GM12878 (cell line): ENCODE measurements around the gene JDP2. TPM values are rescaled to one million over a fixed set of nuclear protein-coding genes. Genes with fewer than 3 reads are reported as not detected.
A peak's percentile ranks its signal among the peaks of the same experiment; 100 is the strongest.

ENCODE experiments used
- ATAC-seq: fragments of 200-7000 bp; cut with Tn5 transposase; 3 replicates; pipeline ENCODE4 v1.9.1; 2020; ENCODE audit warnings: mild to moderate bottlenecking, moderate library complexity
- BruUV-seq: library from RNA; stranded (reverse); fragments of 400-500 nt; replicated peaks from 2 replicates; lab custom pipeline; 2021; lab: Mats Ljungman, UMichigan
- CTCF ChIA-PET: fragments of 300-600 bp; sonication (Branson Sonifier 250); formaldehyde crosslinking; extraction: SDS; loops from one replicate; lab custom pipeline; 2021; ENCODE audit warnings: inconsistent platforms; lab: Yijun Ruan, JAX
- POLR2A ChIA-PET: fragments of 350-600 bp; formaldehyde crosslinking; extraction: SDS; loops from one replicate; lab custom pipeline; 2021; ENCODE audit warnings: inconsistent platforms; lab: Charles Lee
- RAD21 ChIA-PET: fragments of 300-600 bp; sonication (Branson Sonifier 250); formaldehyde crosslinking; loops from one replicate; lab custom pipeline; 2023; ENCODE audit warnings: antibody characterized with exemption; ENCODE audit not compliant: unreplicated experiment; lab: Charles Lee
- SMC1A ChIA-PET: fragments of 300-600 bp; sonication (Branson Sonifier 250); formaldehyde crosslinking; loops from one replicate; lab custom pipeline; 2023; ENCODE audit not compliant: unreplicated experiment, uncharacterized antibody; lab: Charles Lee
- DNase-seq: peaks from one replicate; pipeline ENCODE4 v3.0.0-alpha.2; 2011; ENCODE audit warnings: low read depth, low spot score
- FAIRE-seq: peaks from 3 replicates; lab custom pipeline; 2011; peaks lifted over from hg19 to GRCh38; lab: Jason Lieb, UNC
- H2AFZ ChIP-seq: 2 replicates; pipeline ENCODE4 v1.6.0; 2011; ENCODE audit warnings: low read depth, low read length, control low read depth; ENCODE audit not compliant: control insufficient read depth
- H3K27ac ChIP-seq: 2 replicates; pipeline ENCODE4 v1.5.1; 2011; ENCODE audit warnings: control low read depth; ENCODE audit not compliant: control insufficient read depth, insufficient read depth
- H3K27me3 ChIP-seq, 2 experiments: replicated peaks in 1 of 2; 2 replicates each; pipeline versions ENCODE4 v1.6.0 to v1.6.1; 2011; ENCODE audit warnings: low read length in 1 of 2; ENCODE audit not compliant: control insufficient read depth in 2 of 2, insufficient read depth in 2 of 2
- H3K36me3 ChIP-seq, 2 experiments: 2 replicates each; pipeline ENCODE4 v1.5.1; 2011; ENCODE audit warnings: low read length in 1 of 2; ENCODE audit not compliant: control insufficient read depth in 2 of 2, insufficient read depth in 2 of 2
- H3K4me1 ChIP-seq: 2 replicates; pipeline ENCODE4 v1.6.1; 2011; ENCODE audit warnings: mild to moderate bottlenecking, low read length, moderate library complexity, mixed read lengths; ENCODE audit not compliant: control insufficient read depth, insufficient read depth
- H3K4me2 ChIP-seq: 2 replicates; pipeline ENCODE4 v1.6.0; 2011; ENCODE audit warnings: control low read depth; ENCODE audit not compliant: control insufficient read depth, insufficient read depth
- H3K4me3 ChIP-seq: fragments of 200-600 bp; sonication (generic); 2 replicates; pipeline ENCODE4 v1.5.1; 2016
- H3K79me2 ChIP-seq: 2 replicates; pipeline ENCODE4 v1.6.0; 2011; ENCODE audit warnings: low read length; ENCODE audit not compliant: control insufficient read depth, insufficient read depth
- H3K9ac ChIP-seq: 2 replicates; pipeline ENCODE4 v1.8.0; 2011; ENCODE audit warnings: low read length, control low read depth, mixed read lengths; ENCODE audit not compliant: control insufficient read depth, insufficient read depth
- H3K9me3 ChIP-seq: replicated peaks from 3 replicates; pipeline ENCODE4 v1.5.1; 2011; ENCODE audit warnings: mild to moderate bottlenecking, low read length; ENCODE audit not compliant: control insufficient read depth, insufficient read depth
- H4K20me1 ChIP-seq: 2 replicates; pipeline ENCODE4 v1.6.0; 2011; ENCODE audit not compliant: control insufficient read depth, insufficient read depth
- ATF3 ChIP-seq: IDR thresholded peaks from 2 replicates; pipeline ENCODE4 v1.6.1; 2011; ENCODE audit warnings: low read depth, mild to moderate bottlenecking, low read length, moderate library complexity, borderline replicate concordance; ENCODE audit errors: extremely low read depth
- BRCA1 ChIP-seq: IDR thresholded peaks from 2 replicates; pipeline ENCODE4 v1.6.1; 2011; ENCODE audit warnings: low read depth, low read length, improper control_type of control experiment
- HDAC2 ChIP-seq: fragments of 200-600 bp; sonication (generic); IDR thresholded peaks from 2 replicates; pipeline ENCODE4 v1.6.1; 2017
- KAT2A ChIP-seq: conservative IDR thresholded peaks from 2 replicates; pipeline ENCODE4 v1.6.1; 2011; ENCODE audit warnings: low read depth, low read length; ENCODE audit not compliant: control insufficient read depth
- KLF5 ChIP-seq: fragments of 450-650 bp; IDR thresholded peaks from 2 replicates; pipeline ENCODE4 v1.6.1; 2014; ENCODE audit warnings: mild to moderate bottlenecking; ENCODE audit not compliant: partially characterized antibody
- LARP7 ChIP-seq: fragments of 450-650 bp; IDR thresholded peaks from 2 replicates; pipeline ENCODE4 v1.6.1; 2017; ENCODE audit warnings: mild to moderate bottlenecking
- MAX ChIP-seq: IDR thresholded peaks from 2 replicates; pipeline ENCODE4 v1.6.1; 2012; ENCODE audit warnings: low read depth, low read length, improper control_type of control experiment
- MTA2 ChIP-seq: fragments of 450-650 bp; IDR thresholded peaks from 2 replicates; pipeline ENCODE4 v1.6.1; 2016; ENCODE audit warnings: low read depth, mild to moderate bottlenecking, moderate library complexity
- NKRF ChIP-seq: fragments of 450-650 bp; conservative IDR thresholded peaks from 2 replicates; pipeline ENCODE4 v1.6.1; 2017; ENCODE audit warnings: mild to moderate bottlenecking, moderate library complexity
- PAX8 ChIP-seq: fragments of 450-650 bp; IDR thresholded peaks from 2 replicates; pipeline ENCODE4 v1.6.1; 2017; ENCODE audit warnings: mild to moderate bottlenecking, moderate library complexity
- RAD51 ChIP-seq: fragments of 450-650 bp; IDR thresholded peaks from 2 replicates; pipeline ENCODE4 v1.6.1; 2016; ENCODE audit warnings: moderate library complexity, mild to moderate bottlenecking, inconsistent platforms
- RB1 ChIP-seq: fragments of 450-650 bp; formaldehyde crosslinking; IDR thresholded peaks from 2 replicates; pipeline ENCODE4 v1.6.1; 2017; ENCODE audit warnings: mild to moderate bottlenecking, borderline replicate concordance
- STAT3 ChIP-seq: IDR thresholded peaks from 2 replicates; pipeline ENCODE4 v1.6.1; 2011; ENCODE audit warnings: low read depth, low read length, improper control_type of control experiment
- SUPT20H ChIP-seq: IDR thresholded peaks from 2 replicates; pipeline ENCODE4 v1.6.1; 2011; ENCODE audit warnings: low read depth, mild to moderate bottlenecking, low read length, moderate library complexity, borderline replicate concordance; ENCODE audit not compliant: control insufficient read depth
- ZNF622 ChIP-seq: fragments of 450-650 bp; IDR thresholded peaks from 2 replicates; pipeline ENCODE4 v1.6.1; 2017; ENCODE audit warnings: mild to moderate bottlenecking, inconsistent platforms
- ZSCAN29 ChIP-seq: fragments of 450-650 bp; IDR thresholded peaks from 2 replicates; pipeline ENCODE4 v1.6.1; 2017; ENCODE audit warnings: mild to moderate bottlenecking, moderate library complexity
- WGBS: methylation state at CpG from one replicate; pipeline ENCODE4 v1.1.6; 2016; ENCODE audit warnings: low lambda C conversion rate; ENCODE audit not compliant: insufficient replicate concordance, insufficient coverage; ENCODE audit errors: missing lambda C conversion rate; 5-methylcytosine and 5-hydroxymethylcytosine counted together
- in situ Hi-C: fragments of 300-500 bp; cut with MboI; formaldehyde crosslinking; loops from 9 replicates; pipeline ENCODE4 v1.14.3; 2018; ENCODE audit warnings: mixed read lengths
- intact Hi-C: fragments of 100-400 bp; cut with micrococcal nuclease; formaldehyde crosslinking; loops from one replicate; pipeline ENCODE4 v1.14.2; 2022; ENCODE audit not compliant: unreplicated experiment
- polyA plus RNA-seq, 11 experiments: library from polyadenylated mRNA; depleted of rRNA in 4 of 11; unstranded in 6 of 11; stranded (reverse) in 5 of 11; fragments of >200 nt; fragmentation: Nextera tagmentation in 4 of 11; fragmentation: Illumina TruSeq in 1 of 11; extraction: Ambion mirVana in 4 of 11; extraction: Trizol in 1 of 11; gene quantifications; 1 replicate in 1 of 11; 2 replicates in 10 of 11; pipeline versions ENCODE4 v1.2.1 to v1.2.3, GENCODE V29; 2011 to 2016; ENCODE audit warnings: inconsistent platforms in 2 of 11, missing spikeins in 2 of 11, low read depth in 1 of 11
- total RNA-seq, 4 experiments: library from RNA; depleted of rRNA in 3 of 4; stranded (reverse); fragments of >200 nt in 3 of 4; fragmentation: Illumina TruSeq in 1 of 4; extraction: Trizol in 1 of 4; gene quantifications; 2 replicates each; pipeline versions ENCODE4 v1.2.1 to v1.2.3, GENCODE V29; 2013 to 2021

JDP2 gene
- total and polyA plus RNA-seq, 10 of the 15 experiments (the other 5 are each of a cell fraction or from before 2014, with no cell fraction given), result 0.71 to 21.3 (median 11.2) TPM

- SMC1A ChIA-PET, result interaction anchor here (0.6 to 2.4 kb wide), 5 partner anchors 17 to 1618 kb away, joined by 3 to 6 read pairs (median 3); no protein-coding TSS in a partner anchor
- Histone ChIP-seq H4K20me1 (no peaks in the 10 kb centered on the region), H3K4me3 (no peak overlapping the region), H3K9ac (no peak overlapping the region), H3K4me1 (peaks cover 6% of the 10 kb centered on the region), H2AFZ (no peak overlapping the region), H3K79me2 (no peaks in the 10 kb centered on the region; the same call in 1 of the 2 replicates), H3K27ac (no peak overlapping the region), H3K36me3 (peaks cover 0 to 45% of the 10 kb centered on the region in 2 experiments; a peak in 3 of 4 replicates), H3K4me2 (no peak overlapping the region), H3K9me3 (no peaks in the 10 kb centered on the region), H3K27me3 (no peaks in the 10 kb centered on the region)
- WGBS, result 98% methylated on average over 6 of the region's 6 CpGs
- RAD21 ChIA-PET, result no interaction called here
- FAIRE-seq (no peak), DNase-seq (no peak), ATAC-seq (no peak)
- no peak for TF ChIP-seq STAT3
- no peak for TF ChIP-seq LARP7
- no peak for TF ChIP-seq BRCA1
- TF ChIP-seq KAT2A, result no peak
- TF ChIP-seq KLF5, result no peak
- BruUV-seq, result no TSS peak
- POLR2A ChIA-PET, result no interaction called here
- CTCF ChIA-PET, result interaction anchor here (0.9 to 1.0 kb wide), 4 partner anchors 9 to 137 kb away, joined by 3 to 6 read pairs (median 6); no protein-coding TSS in a partner anchor
- in situ Hi-C loops, result no loop called here
- intact Hi-C loops, result no loop called here
Observed at GRCh38 chr14:75445236-75445635, 17.4 kb downstream of the JDP2 start.

GRCh38 chr14:75445963-75446362 lies 18.1 kb downstream of the JDP2 start:
- SMC1A ChIA-PET, result interaction anchor here (0.7 to 1.1 kb wide), 5 partner anchors 16 to 146 kb away, joined by 3 read pairs; no protein-coding TSS in a partner anchor
- Histone ChIP-seq H3K27me3 (no peaks in the 10 kb centered on the region), H3K36me3 (peaks cover 0 to 48% of the 10 kb centered on the region in 2 experiments; a peak in 3 of 4 replicates), H3K4me2 (no peak overlapping the region), H4K20me1 (no peaks in the 10 kb centered on the region), H3K9ac (no peak overlapping the region), H3K4me3 (no peak overlapping the region), H3K27ac (no peak overlapping the region), H3K9me3 (no peaks in the 10 kb centered on the region), H3K79me2 (no peaks in the 10 kb centered on the region), H3K4me1 (no peaks in the 10 kb centered on the region), H2AFZ (no peak overlapping the region)
- ATAC-seq, result no peak
- no peak for DNase-seq
- POLR2A ChIA-PET, result no interaction called here
- BruUV-seq, result TSS peak; percentile 29
- 99% methylated on average over 3 of the region's 3 CpGs for WGBS
- in situ Hi-C loops (no loop called here), intact Hi-C loops (no loop called here)
- CTCF ChIA-PET, result interaction anchor here (0.6 to 1.5 kb wide), 6 partner anchors 8 to 138 kb away, joined by 3 to 6 read pairs (median 4); no protein-coding TSS in a partner anchor
- FAIRE-seq, result no peak
- RAD21 ChIA-PET, result no interaction called here
- TF ChIP-seq HDAC2 (no peak), ZSCAN29 (no peak), SUPT20H (no peak), RAD51 (no peak), MTA2 (no peak), NKRF (no peak), MAX (no peak), ZNF622 (no peak), STAT3 (no peak), PAX8 (no peak), LARP7 (no peak), ATF3 (no peak), RB1 (no peak)
